B cell (primary cell): ENCODE data around the gene TK2. TPM values are rescaled to one million over a fixed set of nuclear protein-coding genes. Genes with fewer than 3 reads are reported as not detected.

ENCODE experiments used
- ATAC-seq: fragments of 200-7000 bp; cut with Tn5 transposase; one replicate; pipeline ENCODE4 v1.10.0; 2021; ENCODE audit warnings: low read depth, mild to moderate bottlenecking, moderate number of reproducible peaks, moderate library complexity
- CTCF ChIA-PET: fragments of 350-600 bp; sonication (Branson Sonifier 250); formaldehyde crosslinking; loops from one replicate; lab custom pipeline; 2021; ENCODE audit warnings: antibody characterized with exemption, inconsistent platforms; lab: Charles Lee
- POLR2A ChIA-PET: fragments of 350-600 bp; sonication (Branson Sonifier 250); formaldehyde crosslinking; loops from one replicate; lab custom pipeline; 2021; ENCODE audit warnings: antibody characterized with exemption; lab: Charles Lee
- DNase-seq: peaks from one replicate; pipeline ENCODE4 v3.0.0; 2013
- H2AFZ ChIP-seq: 2 replicates; pipeline ENCODE4 v1.6.1; 2012; ENCODE audit warnings: mild to moderate bottlenecking, low read depth, low read length; ENCODE audit not compliant: insufficient read depth, poor library complexity, severe bottlenecking
- H3K27ac ChIP-seq, 2 donors: 1 replicate in 1 of 2; 2 replicates in 1 of 2; pipeline ENCODE4 v1.5.1; 2012 to 2013; ENCODE audit warnings: low read length in 2 of 2, mild to moderate bottlenecking in 2 of 2, moderate library complexity in 1 of 2
- H3K27me3 ChIP-seq, 4 experiments: fragments of 200-600 bp in 1 of 4; sonication (generic) in 1 of 4; replicated peaks in 1 of 4; 1 replicate in 2 of 4; 2 replicates in 2 of 4; pipeline versions ENCODE4 v1.6.1 to v1.7.0; 2013 to 2016; ENCODE audit warnings: low read length in 3 of 4, mild to moderate bottlenecking in 2 of 4, mixed read lengths in 1 of 4, moderate library complexity in 1 of 4; ENCODE audit not compliant: insufficient read depth in 4 of 4, control insufficient read depth in 3 of 4; ENCODE audit errors: control extremely low read depth in 1 of 4
- H3K36me3 ChIP-seq, 2 experiments: replicated peaks in 1 of 2; 1 replicate in 1 of 2; 2 replicates in 1 of 2; pipeline versions ENCODE4 v1.6.1 to v1.7.1; 2013; ENCODE audit warnings: low read length in 1 of 2; ENCODE audit not compliant: insufficient read depth in 2 of 2, control insufficient read depth in 1 of 2; ENCODE audit errors: control extremely low read depth in 1 of 2, extremely low read depth in 1 of 2
- H3K4me1 ChIP-seq, 2 donors: fragments of 200-600 bp in 1 of 2; sonication (generic) in 1 of 2; 1 replicate in 1 of 2; 2 replicates in 1 of 2; pipeline versions ENCODE4 v1.5.1 to v1.6.1; 2013 to 2017; ENCODE audit warnings: low read length in 2 of 2; ENCODE audit not compliant: control insufficient read depth in 2 of 2, insufficient read depth in 2 of 2
- H3K4me2 ChIP-seq: replicated peaks from 2 replicates; pipeline ENCODE3; 2012; ENCODE audit warnings: mild to moderate bottlenecking, low read depth, low read length; ENCODE audit not compliant: poor library complexity, severe bottlenecking
- H3K4me3 ChIP-seq, 5 experiments: fragments of 200-600 bp in 1 of 5; sonication (generic) in 1 of 5; 1 replicate in 3 of 5; 2 replicates in 2 of 5; pipeline versions ENCODE4 v1.5.1 to v1.7.0; 2011 to 2016; ENCODE audit warnings: low read length in 4 of 5, mild to moderate bottlenecking in 4 of 5, low read depth in 2 of 5, control low read depth in 1 of 5, moderate library complexity in 1 of 5; ENCODE audit not compliant: insufficient read depth in 1 of 5; ENCODE audit errors: control extremely low read depth in 1 of 5, extremely low read depth in 1 of 5
- H3K79me2 ChIP-seq: fragments of 200-600 bp; sonication (generic); one replicate; pipeline ENCODE4 v1.6.0; 2016; ENCODE audit warnings: low read length; ENCODE audit not compliant: control insufficient read depth, insufficient read depth
- H3K9ac ChIP-seq: fragments of 200-600 bp; sonication (generic); 2 replicates; pipeline ENCODE4 v1.6.1; 2017; ENCODE audit warnings: mild to moderate bottlenecking, low read length, moderate library complexity
- H3K9me3 ChIP-seq, 3 donors: one replicate each; pipeline versions ENCODE4 v1.6.1 to v1.7.1; 2013; ENCODE audit warnings: low read length in 2 of 3; ENCODE audit not compliant: control insufficient read depth in 2 of 3, insufficient read depth in 1 of 3; ENCODE audit errors: control extremely low read depth in 1 of 3
- H4K20me1 ChIP-seq: 2 replicates; pipeline ENCODE4 v1.6.0; 2012; ENCODE audit warnings: mild to moderate bottlenecking, low read length; ENCODE audit not compliant: insufficient read depth, control insufficient read depth, poor library complexity, severe bottlenecking
- H3K27ac Mint-ChIP-seq: one replicate; pipeline ENCODE4 v1.8.0; 2021; ENCODE audit warnings: mixed read lengths
- H3K27me3 Mint-ChIP-seq: one replicate; pipeline ENCODE4 v1.8.0; 2021; ENCODE audit warnings: mixed read lengths
- H3K4me1 Mint-ChIP-seq: one replicate; pipeline ENCODE4 v1.8.0; 2021; ENCODE audit warnings: mixed read lengths
- H3K4me3 Mint-ChIP-seq: one replicate; pipeline ENCODE4 v1.8.0; 2021; ENCODE audit warnings: mixed read lengths
- H3K9me3 Mint-ChIP-seq: one replicate; pipeline ENCODE4 v1.8.0; 2022; ENCODE audit warnings: mixed read lengths; ENCODE audit not compliant: insufficient read depth
- CTCF ChIP-seq: fragments of 200-600 bp; IDR thresholded peaks from one replicate; pipeline ENCODE4 v1.8.0; 2022; ENCODE audit warnings: antibody characterized with exemption, mild to moderate bottlenecking
- EZH2 ChIP-seq: IDR thresholded peaks from 2 replicates; pipeline ENCODE4 v1.6.1; 2012; ENCODE audit warnings: borderline replicate concordance, low read depth, mild to moderate bottlenecking, moderate library complexity, low read length; ENCODE audit not compliant: insufficient read depth, poor library complexity, severe bottlenecking
- WGBS: methylation state at CpG from one replicate; pipeline ENCODE4 v1.1.5; 2013; ENCODE audit warnings: missing lambda C conversion rate; ENCODE audit not compliant: insufficient coverage; 5-methylcytosine and 5-hydroxymethylcytosine counted together
- intact Hi-C: fragments of 100-400 bp; cut with micrococcal nuclease; formaldehyde crosslinking; loops from one replicate; pipeline ENCODE4 v1.10.0; 2022
- polyA plus RNA-seq: library from polyadenylated mRNA; depleted of rRNA; stranded (reverse); fragments of >200 nt; gene quantifications from 2 replicates; pipeline ENCODE4 v1.2.3, GENCODE V29; 2012
- total RNA-seq, 2 donors: library from RNA; stranded (reverse); fragments of 120-200 nt in 1 of 2; gene quantifications; 1 replicate in 1 of 2; 2 replicates in 1 of 2; pipeline versions ENCODE4 v1.2.3 to v1.2.4, GENCODE V29; 2013 to 2022

The TK2 gene
- total and polyA plus RNA-seq, 2 donors (not counting 1 experiment from before 2014, with no cell fraction given), result 2.9 to 9.7 TPM

- Mint-ChIP-seq H3K4me3 (no peak overlapping the region), H3K4me1 (peaks cover 27% of the 10 kb centered on the region), H3K9me3 (no peaks in the 10 kb centered on the region), H3K27ac (no peak overlapping the region), H3K27me3 (peaks cover 18% of the 10 kb centered on the region)
- H3K9me3 ChIP-seq, result no peaks in the 10 kb centered on the region
- CTCF ChIA-PET, result interaction anchor here (0.5 to 6.3 kb wide), 6 partner anchors 15 to 179 kb away, joined by 3 to 91 read pairs (median 3); no protein-coding TSS in a partner anchor
- H3K4me1 ChIP-seq, result peaks cover 24 to 34% of the 10 kb centered on the region in 2 donors
- H2AFZ ChIP-seq, result no peak overlapping the region
- peaks cover 0 to 14% (median 4%) of the 10 kb centered on the region in 4 experiments for H3K27me3 ChIP-seq
- intact Hi-C loops, result no loop called here
- no peak overlapping the region for H3K27ac ChIP-seq
- POLR2A ChIA-PET, result interaction anchor here (0.8 kb wide), 1 partner anchor 121 kb away, joined by 3 read pairs; no protein-coding TSS in a partner anchor
- no peak for TF ChIP-seq EZH2
- TF ChIP-seq CTCF, result no peak
- ATAC-seq, result no peak
- peak; percentile 8 for DNase-seq
- H4K20me1 ChIP-seq, result no peaks in the 10 kb centered on the region
- H3K4me3 ChIP-seq, result no peak overlapping the region
- no peak overlapping the region for H3K4me2 ChIP-seq
- no peak overlapping the region for H3K9ac ChIP-seq
- no peaks in the 10 kb centered on the region for H3K36me3 ChIP-seq
- no peaks in the 10 kb centered on the region for H3K79me2 ChIP-seq
- 12% methylated on average over 8 of the region's 10 CpGs for WGBS
Observed at GRCh38 chr16:66585481-66586239, 35.7 kb upstream of the TK2 start.
